ENCODE results near the gene C10orf90.

Gene C10orf90

GRCh38 chr10:126480648-126481047, 189.8 kb downstream of the C10orf90 start:
- Histone ChIP-seq H2BK5ac (ENCODE audit: low read length) (no peak overlapping the region), H3K23ac (ENCODE audit: low read depth, low read length, poor library complexity) (no peak overlapping the region), H2BK15ac (ENCODE audit: low read length) (no peak overlapping the region), H3K14ac (ENCODE audit: low read length) (no peak overlapping the region), H3K4me2 (ENCODE audit: insufficient read depth, low read length, poor library complexity, severe bottlenecking) (no peak overlapping the region), H2AFZ (ENCODE audit: low read length) (no peak overlapping the region), H2BK120ac (ENCODE audit: low read depth, low read length) (no peak overlapping the region), H3K27ac (replicated peaks; ENCODE audit: low read length) (no peak overlapping the region), H3K9me3 (replicated peaks in 1 of 2; ENCODE audit: control insufficient read depth in 2 of 2, insufficient read depth in 1 of 2, low read depth in 1 of 2, low read length in 2 of 2) (no peaks in the 10 kb centered on the region), H3K36me3 (replicated peaks in 1 of 2; ENCODE audit: control insufficient read depth in 2 of 2, insufficient read depth in 2 of 2, low read length in 2 of 2) (no peaks in the 10 kb centered on the region), H4K8ac (ENCODE audit: low read depth, low read length) (no peak overlapping the region), H2BK12ac (ENCODE audit: low read length) (no peak overlapping the region), H3K4me3 (ENCODE audit: low read length in 2 of 2) (no peak overlapping the region), H3K9ac (ENCODE audit: low read depth, low read length, poor library complexity) (no peak overlapping the region), H3K79me1 (ENCODE audit: low read depth, low read length) (no peaks in the 10 kb centered on the region), H3K18ac (ENCODE audit: low read length) (no peak overlapping the region), H2AK5ac (ENCODE audit: low read depth, low read length) (no peak overlapping the region), H3K27me3 (ENCODE audit: control insufficient read depth in 3 of 3, insufficient read depth in 3 of 3, low read depth in 1 of 3, low read length in 3 of 3) (no peaks in the 10 kb centered on the region), H4K91ac (ENCODE audit: low read depth, low read length, poor library complexity) (no peak overlapping the region), H3K4ac (ENCODE audit: low read length) (no peak overlapping the region), H3K4me1 (ENCODE audit: control insufficient read depth in 2 of 2, insufficient read depth in 1 of 2, low read depth in 1 of 2, low read length in 2 of 2) (no peaks in the 10 kb centered on the region)
- WGBS, 2 donors (ENCODE audit: extremely low coverage in 2 of 2, insufficient read length in 2 of 2, insufficient replicate concordance in 1 of 2) = no CpG with 5 or more reads among the region's 3 CpGs
- no peak for DNase-seq (ENCODE audit: low spot score)

GRCh38 chr10:126479280-126479895, 191.1 kb downstream of the C10orf90 start:
- no peak overlapping the region for H3K23ac ChIP-seq (ENCODE audit: low read depth, low read length, poor library complexity)

GRCh38 chr10:126478546-126478945, 191.9 kb downstream of the C10orf90 start:
- Histone ChIP-seq H3K4me2 (ENCODE audit: insufficient read depth, low read length, poor library complexity, severe bottlenecking) (no peak overlapping the region), H3K4me3 (ENCODE audit: low read length in 2 of 2) (no peak overlapping the region), H4K91ac (ENCODE audit: low read depth, low read length, poor library complexity) (no peak overlapping the region), H3K14ac (ENCODE audit: low read length) (no peak overlapping the region), H3K79me1 (ENCODE audit: low read depth, low read length) (no peaks in the 10 kb centered on the region), H3K4ac (ENCODE audit: low read length) (no peak overlapping the region), H3K27me3 (ENCODE audit: control insufficient read depth in 3 of 3, insufficient read depth in 3 of 3, low read depth in 1 of 3, low read length in 3 of 3) (no peaks in the 10 kb centered on the region), H2AFZ (ENCODE audit: low read length) (no peak overlapping the region), H3K36me3 (replicated peaks in 1 of 2; ENCODE audit: control insufficient read depth in 2 of 2, insufficient read depth in 2 of 2, low read length in 2 of 2) (no peaks in the 10 kb centered on the region), H3K23ac (ENCODE audit: low read depth, low read length, poor library complexity) (no peak overlapping the region), H2BK5ac (ENCODE audit: low read length) (no peak overlapping the region), H4K8ac (ENCODE audit: low read depth, low read length) (no peak overlapping the region), H2BK12ac (ENCODE audit: low read length) (no peak overlapping the region), H2BK120ac (ENCODE audit: low read depth, low read length) (no peak overlapping the region), H3K9ac (ENCODE audit: low read depth, low read length, poor library complexity) (no peak overlapping the region), H3K18ac (ENCODE audit: low read length) (no peak overlapping the region), H3K4me1 (ENCODE audit: control insufficient read depth in 2 of 2, insufficient read depth in 1 of 2, low read depth in 1 of 2, low read length in 2 of 2) (no peaks in the 10 kb centered on the region), H3K27ac (replicated peaks; ENCODE audit: low read length) (no peak overlapping the region), H2BK15ac (ENCODE audit: low read length) (no peak overlapping the region), H3K9me3 (replicated peaks in 1 of 2; ENCODE audit: control insufficient read depth in 2 of 2, insufficient read depth in 1 of 2, low read depth in 1 of 2, low read length in 2 of 2) (peaks cover 0 to 4% of the 10 kb centered on the region in 2 donors), H2AK5ac (ENCODE audit: low read depth, low read length) (no peak overlapping the region)
- WGBS, 2 donors (ENCODE audit: extremely low coverage in 2 of 2, insufficient read length in 2 of 2, insufficient replicate concordance in 1 of 2) = no CpG with 5 or more reads among the region's 6 CpGs
- no peak for DNase-seq (ENCODE audit: low spot score)

More at GRCh38 chr10:126479280-126479895, 191.1 kb downstream of the C10orf90 start:
- H3K27ac ChIP-seq (replicated peaks; ENCODE audit: low read length) = no peak overlapping the region
- no peak overlapping the region for H2BK12ac ChIP-seq (ENCODE audit: low read length)
- no peak overlapping the region for H2BK120ac ChIP-seq (ENCODE audit: low read depth, low read length)
- H3K4ac ChIP-seq (ENCODE audit: low read length) = no peak overlapping the region
- H3K9me3 ChIP-seq (replicated peaks in 1 of 2; ENCODE audit: control insufficient read depth in 2 of 2, insufficient read depth in 1 of 2, low read depth in 1 of 2, low read length in 2 of 2) = no peaks in the 10 kb centered on the region
- no peaks in the 10 kb centered on the region for H3K27me3 ChIP-seq (ENCODE audit: control insufficient read depth in 3 of 3, insufficient read depth in 3 of 3, low read depth in 1 of 3, low read length in 3 of 3)
- no peak overlapping the region for H4K8ac ChIP-seq (ENCODE audit: low read depth, low read length)
- H3K79me1 ChIP-seq (ENCODE audit: low read depth, low read length) = no peaks in the 10 kb centered on the region
- no peak overlapping the region for H3K18ac ChIP-seq (ENCODE audit: low read length)
- no peak overlapping the region for H2AK5ac ChIP-seq (ENCODE audit: low read depth, low read length)
- no peak overlapping the region for H3K14ac ChIP-seq (ENCODE audit: low read length)
- H2AFZ ChIP-seq (ENCODE audit: low read length) = no peak overlapping the region
- H3K9ac ChIP-seq (ENCODE audit: low read depth, low read length, poor library complexity) = no peak overlapping the region
- H4K91ac ChIP-seq (ENCODE audit: low read depth, low read length, poor library complexity) = no peak overlapping the region
- WGBS, 2 donors (ENCODE audit: extremely low coverage in 2 of 2, insufficient read length in 2 of 2, insufficient replicate concordance in 1 of 2) = no CpG with 5 or more reads among the region's 7 CpGs
- H3K4me2 ChIP-seq (ENCODE audit: insufficient read depth, low read length, poor library complexity, severe bottlenecking) = no peak overlapping the region
- no peaks in the 10 kb centered on the region for H3K36me3 ChIP-seq (replicated peaks in 1 of 2; ENCODE audit: control insufficient read depth in 2 of 2, insufficient read depth in 2 of 2, low read length in 2 of 2)
- H3K4me3 ChIP-seq (ENCODE audit: low read length in 2 of 2) = no peak overlapping the region
- no peak overlapping the region for H2BK5ac ChIP-seq (ENCODE audit: low read length)
- DNase-seq (ENCODE audit: low spot score) = no peak
- H3K4me1 ChIP-seq (ENCODE audit: control insufficient read depth in 2 of 2, insufficient read depth in 1 of 2, low read depth in 1 of 2, low read length in 2 of 2) = no peaks in the 10 kb centered on the region
- H2BK15ac ChIP-seq (ENCODE audit: low read length) = no peak overlapping the region

GRCh38 chr10:126476246-126476645, 194.2 kb downstream of the C10orf90 start:
- peak overlapping the region; percentile 10 for H2AFZ ChIP-seq (ENCODE audit: low read length)
- no peak overlapping the region for H3K4me2 ChIP-seq (ENCODE audit: insufficient read depth, low read length, poor library complexity, severe bottlenecking)
- H4K8ac ChIP-seq (ENCODE audit: low read depth, low read length) = no peak overlapping the region
- H3K9ac ChIP-seq (ENCODE audit: low read depth, low read length, poor library complexity) = no peak overlapping the region
- no peak overlapping the region for H2AK5ac ChIP-seq (ENCODE audit: low read depth, low read length)
- no peak overlapping the region for H3K23ac ChIP-seq (ENCODE audit: low read depth, low read length, poor library complexity)
- H2BK5ac ChIP-seq (ENCODE audit: low read length) = no peak overlapping the region
- H3K9me3 ChIP-seq (replicated peaks in 1 of 2; ENCODE audit: control insufficient read depth in 2 of 2, insufficient read depth in 1 of 2, low read depth in 1 of 2, low read length in 2 of 2) = peaks cover 0 to 4% of the 10 kb centered on the region in 2 donors
- no peak overlapping the region for H4K91ac ChIP-seq (ENCODE audit: low read depth, low read length, poor library complexity)
- no peak for DNase-seq (ENCODE audit: low spot score)
- H3K4me3 ChIP-seq (ENCODE audit: low read length in 2 of 2) = no peak overlapping the region
- H2BK15ac ChIP-seq (ENCODE audit: low read length) = no peak overlapping the region
- H3K18ac ChIP-seq (ENCODE audit: low read length) = no peak overlapping the region
- no CpG with 5 or more reads among the region's 11 CpGs for WGBS, 2 donors (ENCODE audit: extremely low coverage in 2 of 2, insufficient read length in 2 of 2, insufficient replicate concordance in 1 of 2)
- H3K27ac ChIP-seq (replicated peaks; ENCODE audit: low read length) = no peak overlapping the region
- no peak overlapping the region for H3K14ac ChIP-seq (ENCODE audit: low read length)
- H3K27me3 ChIP-seq (ENCODE audit: control insufficient read depth in 3 of 3, insufficient read depth in 3 of 3, low read depth in 1 of 3, low read length in 3 of 3) = no peaks in the 10 kb centered on the region
- H2BK12ac ChIP-seq (ENCODE audit: low read length) = no peak overlapping the region
- H2BK120ac ChIP-seq (ENCODE audit: low read depth, low read length) = no peak overlapping the region
- no peak overlapping the region for H3K4ac ChIP-seq (ENCODE audit: low read length)
- H3K36me3 ChIP-seq (replicated peaks in 1 of 2; ENCODE audit: control insufficient read depth in 2 of 2, insufficient read depth in 2 of 2, low read length in 2 of 2) = no peaks in the 10 kb centered on the region
- H3K4me1 ChIP-seq (ENCODE audit: control insufficient read depth in 2 of 2, insufficient read depth in 1 of 2, low read depth in 1 of 2, low read length in 2 of 2) = no peaks in the 10 kb centered on the region
- no peaks in the 10 kb centered on the region for H3K79me1 ChIP-seq (ENCODE audit: low read depth, low read length)
